ENCODE results near the gene SP6.
A peak's percentile ranks its signal among the peaks of the same experiment; 100 is the strongest.

SP6 gene

GRCh38 chr17:47860386-47860785 is 9.4 kb upstream of the SP6 start:
- H3K4me1 ChIP-seq (ENCODE audit: insufficient read depth, insufficient read length): no peaks in the 10 kb centered on the region
- DNase-seq (ENCODE audit: low read depth, low spot score): no peak
- H3K27me3 ChIP-seq (ENCODE audit: insufficient read depth, insufficient read length): peaks cover 7% of the 10 kb centered on the region
- H3K9me3 ChIP-seq (ENCODE audit: insufficient read depth, low read length): no peaks in the 10 kb centered on the region; the same call in 1 of the 2 replicates
- no peak overlapping the region for H3K9ac ChIP-seq (ENCODE audit: insufficient read length, low read depth)
- no peaks in the 10 kb centered on the region for H3K36me3 ChIP-seq (ENCODE audit: insufficient read depth, insufficient read length, low read length)
- no peak overlapping the region for H3K4me3 ChIP-seq (ENCODE audit: insufficient read length, low read depth)
- TF ChIP-seq SUZ12 (IDR thresholded peaks at IDR 0.05; ENCODE audit: extremely low read depth, insufficient read depth, insufficient read length) (no peak), ZNF274 (IDR thresholded peaks at IDR 0.05; ENCODE audit: low read depth, low read length) (no peak), YY1 (IDR thresholded peaks at IDR 0.05; ENCODE audit: insufficient read depth, insufficient read length) (no peak)

GRCh38 chr17:47857551-47858455 is 6.8 kb upstream of the SP6 start:
- TF ChIP-seq SUZ12 (IDR thresholded peaks at IDR 0.05; ENCODE audit: extremely low read depth, insufficient read depth, insufficient read length): no peak
- TF ChIP-seq YY1 (IDR thresholded peaks at IDR 0.05; ENCODE audit: insufficient read depth, insufficient read length): no peak
- no peak for TF ChIP-seq ZNF274 (IDR thresholded peaks at IDR 0.05; ENCODE audit: low read depth, low read length)
- H3K4me1 ChIP-seq (ENCODE audit: insufficient read depth, insufficient read length): no peaks in the 10 kb centered on the region
- no peak for DNase-seq (ENCODE audit: low read depth, low spot score)
- no peaks in the 10 kb centered on the region for H3K9me3 ChIP-seq (ENCODE audit: insufficient read depth, low read length)
- peaks cover 29% of the 10 kb centered on the region for H3K27me3 ChIP-seq (ENCODE audit: insufficient read depth, insufficient read length)
- no peak overlapping the region for H3K4me3 ChIP-seq (ENCODE audit: insufficient read length, low read depth)
- no peaks in the 10 kb centered on the region for H3K36me3 ChIP-seq (ENCODE audit: insufficient read depth, insufficient read length, low read length)
- no peak overlapping the region for H3K9ac ChIP-seq (ENCODE audit: insufficient read length, low read depth)

- no peak overlapping the region for H3K4me3 ChIP-seq (ENCODE audit: insufficient read length, low read depth)
- H3K9ac ChIP-seq (ENCODE audit: insufficient read length, low read depth): no peak overlapping the region
- no peaks in the 10 kb centered on the region for H3K4me1 ChIP-seq (ENCODE audit: insufficient read depth, insufficient read length)
- H3K27me3 ChIP-seq (ENCODE audit: insufficient read depth, insufficient read length): peaks cover 39% of the 10 kb centered on the region
- no peak for DNase-seq (ENCODE audit: low read depth, low spot score)
- no peaks in the 10 kb centered on the region for H3K36me3 ChIP-seq (ENCODE audit: insufficient read depth, insufficient read length, low read length)
- H3K9me3 ChIP-seq (ENCODE audit: insufficient read depth, low read length): no peaks in the 10 kb centered on the region
- TF ChIP-seq ZNF274 (IDR thresholded peaks at IDR 0.05; ENCODE audit: low read depth, low read length) (no peak), SUZ12 (IDR thresholded peaks at IDR 0.05; ENCODE audit: extremely low read depth, insufficient read depth, insufficient read length) (no peak), YY1 (IDR thresholded peaks at IDR 0.05; ENCODE audit: insufficient read depth, insufficient read length) (no peak)
These were observed 5.9 kb upstream of the SP6 start for GRCh38 chr17:47856830-47857229.

- Histone ChIP-seq H3K27me3 (ENCODE audit: insufficient read depth, insufficient read length) (peaks cover 44% of the 10 kb centered on the region), H3K4me3 (ENCODE audit: insufficient read length, low read depth) (no peak overlapping the region), H3K36me3 (ENCODE audit: insufficient read depth, insufficient read length, low read length) (no peaks in the 10 kb centered on the region), H3K9ac (ENCODE audit: insufficient read length, low read depth) (no peak overlapping the region), H3K9me3 (ENCODE audit: insufficient read depth, low read length) (no peaks in the 10 kb centered on the region), H3K4me1 (ENCODE audit: insufficient read depth, insufficient read length) (no peaks in the 10 kb centered on the region)
- DNase-seq (ENCODE audit: low read depth, low spot score): no peak
- TF ChIP-seq YY1 (IDR thresholded peaks at IDR 0.05; ENCODE audit: insufficient read depth, insufficient read length) (no peak), SUZ12 (IDR thresholded peaks at IDR 0.05; ENCODE audit: extremely low read depth, insufficient read depth, insufficient read length) (no peak), ZNF274 (IDR thresholded peaks at IDR 0.05; ENCODE audit: low read depth, low read length) (no peak)
These were observed 4.8 kb upstream of the SP6 start for GRCh38 chr17:47855737-47856136.

- TF ChIP-seq ZNF274 (IDR thresholded peaks at IDR 0.05; ENCODE audit: low read depth, low read length) (no peak), SUZ12 (IDR thresholded peaks at IDR 0.05; ENCODE audit: extremely low read depth, insufficient read depth, insufficient read length) (no peak), YY1 (IDR thresholded peaks at IDR 0.05; ENCODE audit: insufficient read depth, insufficient read length) (no peak)
- H3K4me1 ChIP-seq (ENCODE audit: insufficient read depth, insufficient read length): peaks cover 7% of the 10 kb centered on the region
- H3K36me3 ChIP-seq (ENCODE audit: insufficient read depth, insufficient read length, low read length): no peaks in the 10 kb centered on the region
- H3K4me3 ChIP-seq (ENCODE audit: insufficient read length, low read depth): no peak overlapping the region
- H3K27me3 ChIP-seq (ENCODE audit: insufficient read depth, insufficient read length): peaks cover 63% of the 10 kb centered on the region
- no peaks in the 10 kb centered on the region for H3K9me3 ChIP-seq (ENCODE audit: insufficient read depth, low read length)
- no peak for DNase-seq (ENCODE audit: low read depth, low spot score)
- no peak overlapping the region for H3K9ac ChIP-seq (ENCODE audit: insufficient read length, low read depth)
These were observed 2.7 kb upstream of the SP6 start for GRCh38 chr17:47853616-47854015.

GRCh38 chr17:47852113-47852949 is 1.4 kb upstream of the SP6 start:
- peak overlapping the region; percentile 29 for H3K4me3 ChIP-seq (ENCODE audit: insufficient read length, low read depth)
- peaks cover 71% of the 10 kb centered on the region for H3K27me3 ChIP-seq (ENCODE audit: insufficient read depth, insufficient read length)
- H3K9me3 ChIP-seq (ENCODE audit: insufficient read depth, low read length): no peaks in the 10 kb centered on the region
- H3K9ac ChIP-seq (ENCODE audit: insufficient read length, low read depth): no peak overlapping the region
- no peak for DNase-seq (ENCODE audit: low read depth, low spot score)
- TF ChIP-seq SUZ12 (IDR thresholded peaks at IDR 0.05; ENCODE audit: extremely low read depth, insufficient read depth, insufficient read length): no peak
- no peak for TF ChIP-seq ZNF274 (IDR thresholded peaks at IDR 0.05; ENCODE audit: low read depth, low read length)
- no peak for TF ChIP-seq YY1 (IDR thresholded peaks at IDR 0.05; ENCODE audit: insufficient read depth, insufficient read length)
- H3K36me3 ChIP-seq (ENCODE audit: insufficient read depth, insufficient read length, low read length): peaks cover 2% of the 10 kb centered on the region
- peaks cover 15% of the 10 kb centered on the region for H3K4me1 ChIP-seq (ENCODE audit: insufficient read depth, insufficient read length)

- H3K4me1 ChIP-seq (ENCODE audit: insufficient read depth, insufficient read length): peaks cover 15% of the 10 kb centered on the region
- TF ChIP-seq ZNF274 (IDR thresholded peaks at IDR 0.05; ENCODE audit: low read depth, low read length) (no peak), YY1 (IDR thresholded peaks at IDR 0.05; ENCODE audit: insufficient read depth, insufficient read length) (no peak)
- peaks cover 71% of the 10 kb centered on the region for H3K27me3 ChIP-seq (ENCODE audit: insufficient read depth, insufficient read length)
- H3K4me3 ChIP-seq (ENCODE audit: insufficient read length, low read depth): peak overlapping the region; percentile 29
- H3K36me3 ChIP-seq (ENCODE audit: insufficient read depth, insufficient read length, low read length): peaks cover 6% of the 10 kb centered on the region
- no peak overlapping the region for H3K9ac ChIP-seq (ENCODE audit: insufficient read length, low read depth)
- H3K9me3 ChIP-seq (ENCODE audit: insufficient read depth, low read length): no peaks in the 10 kb centered on the region
- DNase-seq (ENCODE audit: low read depth, low spot score): no peak
These were observed 775 bp upstream of the SP6 start for GRCh38 chr17:47851764-47852112.

All from NT2/D1 (cell line).